ENCODE data around the gene COL8A1. TPM values are rescaled to one million over a fixed set of nuclear protein-coding genes. Genes with fewer than 3 reads are reported as not detected.

COL8A1 gene
- total RNA-seq, 1 donor: 324 TPM

GRCh38 chr3:99823723-99824711 is 185.6 kb downstream of the COL8A1 start:
- TF ChIP-seq, protein P1, sequence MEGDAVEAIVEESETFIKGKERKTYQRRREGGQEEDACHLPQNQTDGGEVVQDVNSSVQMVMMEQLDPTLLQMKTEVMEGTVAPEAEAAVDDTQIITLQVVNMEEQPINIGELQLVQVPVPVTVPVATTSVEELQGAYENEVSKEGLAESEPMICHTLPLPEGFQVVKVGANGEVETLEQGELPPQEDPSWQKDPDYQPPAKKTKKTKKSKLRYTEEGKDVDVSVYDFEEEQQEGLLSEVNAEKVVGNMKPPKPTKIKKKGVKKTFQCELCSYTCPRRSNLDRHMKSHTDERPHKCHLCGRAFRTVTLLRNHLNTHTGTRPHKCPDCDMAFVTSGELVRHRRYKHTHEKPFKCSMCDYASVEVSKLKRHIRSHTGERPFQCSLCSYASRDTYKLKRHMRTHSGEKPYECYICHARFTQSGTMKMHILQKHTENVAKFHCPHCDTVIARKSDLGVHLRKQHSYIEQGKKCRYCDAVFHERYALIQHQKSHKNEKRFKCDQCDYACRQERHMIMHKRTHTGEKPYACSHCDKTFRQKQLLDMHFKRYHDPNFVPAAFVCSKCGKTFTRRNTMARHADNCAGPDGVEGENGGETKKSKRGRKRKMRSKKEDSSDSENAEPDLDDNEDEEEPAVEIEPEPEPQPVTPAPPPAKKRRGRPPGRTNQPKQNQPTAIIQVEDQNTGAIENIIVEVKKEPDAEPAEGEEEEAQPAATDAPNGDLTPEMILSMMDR (IDR thresholded peaks at IDR 0.05; ENCODE audit: insufficient read depth, low read depth, low read length): no peak
- DNase-seq (ENCODE audit: low read depth): peak; percentile 15
- H3K4me3 ChIP-seq (ENCODE audit: low read depth, low read length): no peak overlapping the region

GRCh38 chr3:99825004-99825640 is 186.7 kb downstream of the COL8A1 start:
- no peak overlapping the region for H3K4me3 ChIP-seq (ENCODE audit: low read depth, low read length)
- TF ChIP-seq, protein P1 (IDR thresholded peaks at IDR 0.05; ENCODE audit: insufficient read depth, low read depth, low read length): no peak
- DNase-seq (ENCODE audit: low read depth): peak; percentile 43

DNA sequence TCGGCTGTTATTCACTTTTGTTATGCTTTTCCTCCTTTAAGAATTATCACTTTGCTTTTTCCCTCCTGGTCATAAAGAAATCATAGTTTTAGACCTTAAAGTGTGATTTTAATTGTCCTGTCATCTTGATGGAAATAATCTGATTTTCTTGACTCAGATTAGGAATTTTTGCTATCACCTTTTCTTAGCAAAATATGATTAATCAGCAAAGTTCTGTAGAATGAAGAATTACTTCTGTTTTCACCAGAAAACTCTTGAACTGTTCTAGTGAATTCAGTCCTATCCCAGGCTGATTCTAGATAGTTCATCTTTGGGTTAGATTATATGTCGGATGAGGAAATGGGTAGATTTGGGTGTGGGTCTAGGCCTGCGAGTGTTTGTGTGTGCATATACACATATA is 191.4 kb downstream of the COL8A1 start:
- TF ChIP-seq, protein P1 (IDR thresholded peaks at IDR 0.05; ENCODE audit: insufficient read depth, low read depth, low read length): no peak
- no peak for DNase-seq (ENCODE audit: low read depth)
- no peak overlapping the region for H3K4me3 ChIP-seq (ENCODE audit: low read depth, low read length)

DNA sequence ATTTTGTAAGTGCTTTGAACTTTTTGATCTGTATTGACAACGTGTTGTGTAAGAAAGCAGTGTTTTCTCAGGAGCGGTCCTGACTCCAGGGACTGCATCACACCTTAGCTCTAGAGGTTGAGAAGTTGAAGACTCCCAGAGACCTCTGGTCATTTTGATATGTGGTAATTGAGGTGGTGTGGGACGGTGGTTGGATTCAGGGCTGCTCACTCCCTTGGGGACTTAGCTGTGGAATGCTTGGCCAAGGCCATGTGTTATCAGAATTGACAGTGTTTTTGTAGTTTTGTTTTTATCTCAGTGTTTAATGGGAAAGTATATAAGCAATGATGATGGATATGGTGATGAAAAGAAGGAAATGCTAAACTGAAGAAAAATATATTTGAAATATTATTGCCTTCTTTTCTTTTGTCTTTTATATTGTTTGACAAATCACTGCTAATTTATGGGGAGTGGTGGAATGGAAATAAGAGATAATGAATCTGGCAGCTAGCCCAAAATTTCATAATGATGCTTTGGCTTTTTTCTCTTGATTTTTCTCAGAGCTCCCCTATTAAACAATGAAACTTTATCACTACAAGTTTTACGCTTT is 195.3 kb downstream of the COL8A1 start:
- H3K4me3 ChIP-seq (ENCODE audit: low read depth, low read length): no peak overlapping the region
- DNase-seq (ENCODE audit: low read depth): no peak
- TF ChIP-seq, protein P1 (IDR thresholded peaks at IDR 0.05; ENCODE audit: insufficient read depth, low read depth, low read length): no peak

- no peak for DNase-seq (ENCODE audit: low read depth)
- TF ChIP-seq, protein P1 (IDR thresholded peaks at IDR 0.05; ENCODE audit: insufficient read depth, low read depth, low read length): no peak
- no peak overlapping the region for H3K4me3 ChIP-seq (ENCODE audit: low read depth, low read length)
Observed at GRCh38 chr3:99834211-99834957, 196.0 kb downstream of the COL8A1 start.

DNA sequence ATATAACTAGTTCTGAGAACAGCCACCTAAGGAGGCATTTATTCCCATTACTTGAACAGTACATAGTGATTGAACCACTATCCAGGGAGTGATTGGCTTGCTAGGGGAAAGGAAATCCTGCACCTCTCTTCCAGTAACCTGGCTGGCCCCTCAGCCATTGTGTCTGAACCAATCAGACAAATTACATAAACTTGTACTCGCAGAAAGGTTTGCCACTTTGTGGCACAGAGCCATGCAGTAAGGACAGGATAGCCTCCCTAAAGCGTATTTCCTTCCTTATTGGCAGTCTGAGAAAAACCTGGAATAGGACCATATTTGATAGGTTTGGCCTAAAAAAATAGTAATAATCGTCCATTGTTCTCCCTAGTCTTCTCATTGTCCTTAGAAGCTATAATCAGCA is 198.3 kb downstream of the COL8A1 start:
- DNase-seq (ENCODE audit: low read depth): no peak
- TF ChIP-seq, protein P1 (IDR thresholded peaks at IDR 0.05; ENCODE audit: insufficient read depth, low read depth, low read length): no peak
- no peak overlapping the region for H3K4me3 ChIP-seq (ENCODE audit: low read depth, low read length)
